NCI-H187 (cell line): ENCODE measurements around the gene NEURL1B.
"Not testable (repeated sequence)": the region's sequence is repeated elsewhere in the genome, so short reads cannot be mapped to it uniquely, and the experiment has no call there.

Source experiments
- DNase-seq, 2 experiments: peaks; one replicate each; lab custom pipeline; 2025; lab: John Stamatoyannopoulos, UW

NEURL1B gene

GRCh38 chr5:172657524-172658233 is 16.6 kb downstream of the NEURL1B start:
- DNase-seq: not testable (repeated sequence)

- DNase-seq: no peak
These were observed 17.3 kb downstream of the NEURL1B start for GRCh38 chr5:172658391-172658790.

GRCh38 chr5:172658961-172659501 is 18.0 kb downstream of the NEURL1B start:
- DNase-seq: no peak

GRCh38 chr5:172659570-172659908 is 18.5 kb downstream of the NEURL1B start:
- no peak for DNase-seq

- DNase-seq: no peak
These were observed 19.0 kb downstream of the NEURL1B start for GRCh38 chr5:172659909-172660628.

GRCh38 chr5:172660974-172661373 is 19.9 kb downstream of the NEURL1B start:
- DNase-seq: no peak

- DNase-seq: no peak
These were observed 20.5 kb downstream of the NEURL1B start for GRCh38 chr5:172661526-172661925.

GRCh38 chr5:172662596-172662995 is 21.5 kb downstream of the NEURL1B start:
- DNase-seq: no peak

GRCh38 chr5:172664018-172664417 is 23.0 kb downstream of the NEURL1B start:
- DNase-seq: no peak

GRCh38 chr5:172664681-172665541 is 23.8 kb downstream of the NEURL1B start:
- no peak for DNase-seq

GRCh38 chr5:172666251-172666650 is 25.2 kb downstream of the NEURL1B start:
- no peak for DNase-seq

GRCh38 chr5:172667786-172668593 is 26.9 kb downstream of the NEURL1B start:
- DNase-seq: no peak

GRCh38 chr5:172668594-172669071 is 27.6 kb downstream of the NEURL1B start:
- no peak for DNase-seq

GRCh38 chr5:172669386-172670004 is 28.4 kb downstream of the NEURL1B start:
- no peak for DNase-seq

GRCh38 chr5:172670005-172670402 is 28.9 kb downstream of the NEURL1B start:
- no peak for DNase-seq

- no peak for DNase-seq
These were observed 29.4 kb downstream of the NEURL1B start for GRCh38 chr5:172670444-172670843.

- no peak for DNase-seq
These were observed 30.0 kb downstream of the NEURL1B start for GRCh38 chr5:172671091-172671490.

GRCh38 chr5:172672681-172673080 is 31.6 kb downstream of the NEURL1B start:
- DNase-seq: no peak

GRCh38 chr5:172674155-172674554 is 33.1 kb downstream of the NEURL1B start:
- DNase-seq: no peak

GRCh38 chr5:172676914-172677475 is 35.9 kb downstream of the NEURL1B start:
- DNase-seq: no peak
